Left lung (tissue), 10 donors: ENCODE data around the gene ALDH3A1. TPM values are rescaled to one million over a fixed set of nuclear protein-coding genes. Genes with fewer than 3 reads are reported as not detected.
"Not testable (repeated sequence)": the region's sequence is repeated elsewhere in the genome, so short reads cannot be mapped to it uniquely, and the experiment has no call there.

Experiments
- ATAC-seq: fragments of 200-7000 bp; cut with Tn5 transposase; one replicate; pipeline ENCODE4 v1.9.1; 2020; ENCODE audit warnings: moderate library complexity
- DNase-seq, 4 donors: peaks; one replicate each; pipeline ENCODE4 v3.0.0-alpha.2; 2013 to 2020
- H3K27ac ChIP-seq, 2 donors: fragments of 200-600 bp; sonication (generic) in 1 of 2; one replicate each; pipeline versions ENCODE4 v1.5.0 to v1.8.0; 2020 to 2021
- H3K27me3 ChIP-seq, 2 donors: fragments of 200-600 bp; sonication (generic) in 1 of 2; one replicate each; pipeline versions ENCODE4 v1.5.0 to v1.8.0; 2020 to 2021
- H3K36me3 ChIP-seq, 2 donors: fragments of 200-600 bp; sonication (generic) in 1 of 2; one replicate each; pipeline versions ENCODE4 v1.5.0 to v1.8.0; 2020 to 2021
- H3K4me1 ChIP-seq, 2 donors: fragments of 200-600 bp; one replicate each; pipeline ENCODE4 v1.8.0; 2021
- H3K4me3 ChIP-seq, 2 donors: fragments of 200-600 bp; sonication (generic) in 1 of 2; one replicate each; pipeline versions ENCODE4 v1.5.0 to v1.8.0; 2020 to 2021; ENCODE audit warnings: mild to moderate bottlenecking in 1 of 2
- H3K9me3 ChIP-seq, 2 donors: fragments of 200-600 bp; sonication (generic) in 1 of 2; one replicate each; pipeline versions ENCODE4 v1.5.0 to v1.8.0; 2020 to 2021
- CTCF ChIP-seq, 2 donors: fragments of 200-600 bp; sonication (generic) in 1 of 2; IDR thresholded peaks; one replicate each; pipeline versions ENCODE4 v1.5.0 to v1.8.0; 2021; ENCODE audit warnings: antibody characterized with exemption in 2 of 2
- intact Hi-C, 2 donors: fragments of 100-400 bp; cut with DNase I; formaldehyde crosslinking; loops; one replicate each; pipeline versions ENCODE4 v1.11.2 to v1.14.2; 2022
- polyA plus RNA-seq, 6 donors: library from polyadenylated mRNA; unstranded; fragments of 120-200 nt; gene quantifications; one replicate each; pipeline ENCODE4 v1.2.1, GENCODE V29; 2013; ENCODE audit not compliant: insufficient read length in 6 of 6
- total RNA-seq, 2 donors: library from RNA; stranded (reverse); fragmentation: NEBNext Ultra II Directional; extraction: Animal tissue kit (Norgen Biotek cat#: 25700); gene quantifications; one replicate each; pipeline ENCODE4 v1.2.1, GENCODE V29; 2021
- donor health status: DM: no; HTN: yes; CAD: no.
- donor health status: DM: no; HTN: no; CAD: no.

Gene ALDH3A1
- total and polyA plus RNA-seq, 8 donors, result 0.41 to 4.7 (median 0.68) TPM

DNA sequence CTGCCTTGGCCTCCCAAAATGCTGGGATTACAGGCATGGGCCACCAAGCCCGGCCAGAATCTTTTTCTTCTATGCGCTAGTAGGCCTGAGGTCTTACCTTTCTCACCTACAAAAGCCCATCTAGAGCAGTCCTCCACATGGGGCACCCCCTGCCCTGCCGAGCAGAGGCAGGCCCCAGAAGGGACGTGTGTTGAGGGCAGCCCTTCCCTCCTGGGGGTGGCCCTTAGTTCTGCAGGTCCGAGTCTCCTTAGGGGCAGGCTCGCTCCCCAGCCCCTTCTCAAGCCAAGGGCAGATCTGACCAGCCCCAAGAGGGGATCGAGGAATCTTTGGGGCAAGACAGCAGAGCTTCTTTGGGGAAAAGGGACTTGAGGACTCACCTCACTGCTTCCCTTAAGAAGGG, 17.9 kb upstream of the ALDH3A1 start:
- TF ChIP-seq CTCF (IDR thresholded peaks at IDR 0.05), result no peak
- Histone ChIP-seq H3K36me3 (no peaks in the 10 kb centered on the region), H3K27me3 (no peaks in the 10 kb centered on the region), H3K4me3 (no peak overlapping the region), H3K4me1 (peaks cover 0 to 4% of the 10 kb centered on the region in 2 donors), H3K27ac (no peak overlapping the region), H3K9me3 (no peaks in the 10 kb centered on the region)
- ATAC-seq (no peak), DNase-seq (no peak)
- intact Hi-C loops, result loop anchor here (2.0 to 10.0 kb wide), 2 partner anchors 251 kb away; no protein-coding TSS in a partner anchor

GRCh38 chr17:19763991-19764390, 15.9 kb upstream of the ALDH3A1 start:
- ATAC-seq, H3K9me3 ChIP-seq, H3K27me3 ChIP-seq, H3K36me3 ChIP-seq, H3K4me3 ChIP-seq, H3K4me1 ChIP-seq, H3K27ac ChIP-seq, DNase-seq: not testable (repeated sequence)
- intact Hi-C loops, result loop anchor here in 1 of 2 donors (10.0 kb wide), 1 partner anchor 249 kb away; no protein-coding TSS in a partner anchor

GRCh38 chr17:19763416-19763815, 15.3 kb upstream of the ALDH3A1 start:
- TF ChIP-seq CTCF (IDR thresholded peaks at IDR 0.05), result no peak
- Histone ChIP-seq H3K4me3 (no peak overlapping the region), H3K27ac (no peak overlapping the region), H3K27me3 (no peaks in the 10 kb centered on the region), H3K36me3 (no peaks in the 10 kb centered on the region), H3K9me3 (no peaks in the 10 kb centered on the region), H3K4me1 (peaks cover 0 to 4% of the 10 kb centered on the region in 2 donors)
- DNase-seq (no peak), ATAC-seq (no peak)
- intact Hi-C loops, result loop anchor here in 1 of 2 donors (10.0 kb wide), 1 partner anchor 249 kb away; no protein-coding TSS in a partner anchor

DNA sequence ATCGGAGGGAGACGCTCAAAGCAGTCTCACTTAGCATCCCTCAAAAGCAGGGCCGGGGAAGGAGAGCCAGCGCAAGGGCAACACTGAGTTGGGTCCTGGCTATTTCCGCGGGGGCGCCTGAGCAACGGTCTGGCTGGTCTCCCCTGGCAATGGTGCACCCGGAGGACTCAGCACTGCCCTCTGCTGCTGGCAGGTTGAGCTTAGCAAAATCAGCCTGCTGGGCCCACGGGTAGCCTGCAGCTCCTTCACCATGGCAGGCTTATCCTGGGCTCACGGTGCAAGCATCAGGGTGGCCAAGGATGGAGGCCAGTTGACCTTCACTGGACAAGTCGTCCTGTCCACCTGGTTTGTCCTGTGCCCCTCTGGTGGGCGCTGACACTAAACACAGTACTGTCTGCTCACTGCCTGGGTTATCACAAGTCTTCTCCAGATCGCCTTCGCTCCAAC, 14.4 kb upstream of the ALDH3A1 start:
- no peaks in the 10 kb centered on the region for H3K9me3 ChIP-seq
- peak; percentile 41 to 72 for TF ChIP-seq CTCF (IDR thresholded peaks at IDR 0.05)
- peaks cover 0 to 4% of the 10 kb centered on the region in 2 donors for H3K4me1 ChIP-seq
- ATAC-seq (peak; percentile 78), DNase-seq (peak in 2 of 4 donors; percentile 67 to 87)
- no peaks in the 10 kb centered on the region for H3K27me3 ChIP-seq
- no peak overlapping the region for H3K27ac ChIP-seq
- no peaks in the 10 kb centered on the region for H3K36me3 ChIP-seq
- intact Hi-C loops, result loop anchor here in 1 of 2 donors (10.0 kb wide), 1 partner anchor 248 kb away; no protein-coding TSS in a partner anchor
- no peak overlapping the region for H3K4me3 ChIP-seq

- TF ChIP-seq CTCF (IDR thresholded peaks at IDR 0.05), result no peak
- Histone ChIP-seq H3K27me3 (no peaks in the 10 kb centered on the region), H3K4me1 (peaks cover 0 to 4% of the 10 kb centered on the region in 2 donors), H3K9me3 (no peaks in the 10 kb centered on the region), H3K36me3 (no peaks in the 10 kb centered on the region), H3K4me3 (no peak overlapping the region), H3K27ac (no peak overlapping the region)
- DNase-seq (no peak), ATAC-seq (no peak)
- intact Hi-C loops, result loop anchor here in 1 of 2 donors (10.0 kb wide), 1 partner anchor 246 kb away; no protein-coding TSS in a partner anchor
Measured at GRCh38 chr17:19760746-19761145, 12.6 kb upstream of the ALDH3A1 start.
